Hematopoietic multipotent progenitor cell treated with erythropoietin and hydrocortisone succinate and interleukin-3 and kit ligand, for 4 days (in vitro differentiated cells): ENCODE measurements around the gene ATM.
"Not testable (repeated sequence)": the region's sequence is repeated elsewhere in the genome, so short reads cannot be mapped to it uniquely, and the experiment has no call there.

Experiments
- DNase-seq: peaks from one replicate; pipeline ENCODE4 v3.0.0-alpha.2; 2015

ATM gene

DNA sequence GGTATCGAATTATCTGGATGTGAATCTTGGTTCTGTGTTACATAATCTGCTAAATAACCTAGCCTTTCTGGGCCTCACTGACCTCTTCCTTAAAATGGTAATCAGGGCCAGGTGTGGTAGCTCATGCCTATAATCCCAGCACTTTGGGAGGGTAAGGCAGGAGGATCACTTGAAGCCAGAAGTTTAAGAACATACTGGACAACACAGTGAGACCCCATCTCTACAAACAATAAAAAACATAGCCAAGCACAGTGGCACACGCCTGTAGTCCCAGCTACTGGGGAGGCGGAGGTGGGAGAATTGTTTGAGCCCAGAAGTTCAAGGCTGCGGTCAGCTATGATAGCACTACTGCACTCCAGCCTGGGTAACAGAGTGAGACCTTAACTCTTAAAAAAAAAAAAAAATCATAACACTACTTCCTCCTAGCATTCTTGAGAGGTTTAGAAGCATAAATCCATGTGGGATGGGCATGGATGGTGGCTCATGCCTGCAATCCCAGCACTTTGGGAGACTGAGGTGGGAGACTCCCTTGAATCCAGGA is 171.9 kb downstream of the ATM start:
- DNase-seq, result no peak

DNA sequence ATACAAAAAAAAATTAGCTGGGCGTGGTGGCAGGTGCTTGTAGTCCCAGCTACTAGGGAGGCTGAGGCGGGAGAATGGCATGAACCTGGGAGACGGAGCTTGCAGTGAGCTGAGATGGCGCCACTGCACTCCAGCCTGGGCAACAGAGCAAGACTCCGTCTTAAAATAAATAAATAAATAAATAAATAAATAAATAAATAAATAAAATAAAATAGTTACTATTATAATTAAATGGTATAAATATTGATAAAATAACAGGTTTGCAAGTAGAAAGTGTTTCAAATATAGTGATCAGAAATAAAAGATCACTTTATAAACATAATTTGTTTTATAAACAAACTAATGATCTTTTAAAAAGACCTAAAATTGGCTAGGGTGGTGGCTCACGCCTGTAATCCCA is 173.8 kb downstream of the ATM start:
- not testable (repeated sequence) for DNase-seq

DNA sequence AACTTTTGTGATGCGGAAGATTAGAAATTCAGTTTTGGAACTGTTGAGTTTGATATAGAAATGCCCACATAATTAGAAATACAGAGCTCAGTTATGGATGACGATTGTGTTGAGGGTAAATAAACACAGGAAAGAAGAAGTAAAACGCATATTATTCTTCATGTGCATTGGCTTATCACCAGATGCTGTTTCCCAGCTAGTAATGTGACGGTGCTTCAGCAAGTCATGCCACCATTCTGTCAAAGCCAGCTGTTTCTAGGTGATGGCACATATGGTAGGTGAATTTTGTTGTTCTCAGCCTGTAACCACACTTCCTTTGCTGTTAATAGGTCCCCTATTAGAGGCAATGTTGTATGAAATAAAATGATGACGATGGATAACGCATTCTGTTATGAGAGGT is 175.6 kb downstream of the ATM start:
- no peak for DNase-seq

- peak; percentile 86 for DNase-seq
These were observed 179.4 kb downstream of the ATM start for GRCh38 chr11:108402241-108402640.

GRCh38 chr11:108403052-108403451 is 180.2 kb downstream of the ATM start:
- DNase-seq, result no peak

- DNase-seq, result no peak
These were observed 182.8 kb downstream of the ATM start for GRCh38 chr11:108405706-108406105.

DNA sequence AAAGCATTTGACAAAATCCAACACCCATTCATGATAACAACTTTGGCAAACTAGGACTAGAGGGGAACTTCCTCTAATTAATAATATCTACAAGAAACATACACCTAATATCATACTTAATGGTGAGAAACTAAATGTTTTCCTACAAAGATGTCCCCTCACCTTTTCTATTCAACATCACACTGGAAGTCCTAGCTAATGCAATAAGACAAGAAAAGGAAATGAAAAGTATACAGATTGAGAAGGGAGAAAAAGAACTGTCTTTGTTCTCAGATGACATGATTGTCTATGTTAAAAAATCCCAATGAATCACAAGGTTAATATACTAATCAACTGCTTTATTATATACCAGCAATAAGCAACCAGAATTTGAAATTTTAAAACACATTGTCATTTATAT is 192.1 kb downstream of the ATM start:
- DNase-seq, result no peak

- DNase-seq, result peak; percentile 46
These were observed 194.7 kb downstream of the ATM start for GRCh38 chr11:108417551-108417950.
